ENCODE data around the gene NAA38.
A peak's percentile ranks its signal among the peaks of the same experiment; 100 is the strongest.

The NAA38 gene

DNA sequence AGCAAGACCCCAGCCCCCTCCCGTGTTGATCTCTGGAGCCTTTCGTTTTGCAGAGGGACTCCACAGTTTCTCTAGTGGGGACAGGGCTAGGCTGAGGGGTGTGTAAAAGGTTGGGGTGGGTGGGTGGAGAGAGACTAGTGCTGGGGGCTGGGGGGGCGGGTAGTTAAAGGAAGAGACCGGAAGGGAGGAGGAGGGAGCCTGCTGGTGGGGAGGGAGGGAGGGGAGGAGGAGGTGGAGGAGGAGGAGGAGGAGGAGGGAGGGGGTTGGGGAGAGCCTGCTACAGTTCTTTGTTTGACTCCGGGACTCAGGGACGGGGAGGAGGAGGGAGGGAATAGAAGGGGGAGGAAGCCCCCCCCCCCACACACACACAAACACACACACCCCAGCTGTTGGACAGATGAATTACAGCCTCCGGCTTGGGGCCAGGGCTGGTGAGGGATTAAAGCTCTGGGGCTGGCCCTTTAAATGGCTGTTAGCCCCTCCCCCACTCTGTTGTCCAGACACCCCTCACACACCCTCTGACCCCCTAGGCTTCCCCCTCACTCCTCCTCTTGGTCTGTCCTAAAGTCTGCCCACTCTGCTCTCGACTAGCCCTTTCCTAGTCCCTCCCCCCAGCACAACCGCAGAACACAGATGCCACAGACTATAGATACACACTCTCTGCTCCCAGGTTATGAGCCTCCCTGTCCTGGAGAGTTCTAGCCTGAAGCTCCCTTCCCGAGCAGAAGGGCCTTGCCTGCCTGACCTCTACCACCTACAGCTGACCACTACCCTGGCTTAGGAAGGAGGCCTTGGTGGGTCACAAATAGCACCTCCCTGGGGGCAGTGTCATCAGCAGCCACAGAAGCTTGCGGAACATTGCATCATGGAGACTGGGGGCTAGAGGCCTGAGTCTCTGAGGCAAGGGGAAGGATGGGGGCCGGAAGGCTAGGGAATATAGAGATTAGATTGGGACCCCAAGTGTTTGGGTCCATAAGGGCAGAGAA lies 19.0 kb downstream of the NAA38 start:
- H3K79me2 ChIP-seq (ENCODE audit: control insufficient read depth, insufficient read depth, low read length, unreplicated experiment) = peaks cover 17% of the 10 kb centered on the region
- H3K4me3 ChIP-seq (ENCODE audit: low read depth, low read length) = peak overlapping the region; percentile 83
- peak overlapping the region; percentile 94 for H3K27ac ChIP-seq (ENCODE audit: low read depth, low read length)
- no peaks in the 10 kb centered on the region for H3K27me3 ChIP-seq (ENCODE audit: insufficient read depth, low read length)
- peaks cover 26% of the 10 kb centered on the region for H3K4me1 ChIP-seq (ENCODE audit: control insufficient read depth, insufficient read depth, low read length, unreplicated experiment)
- no peaks in the 10 kb centered on the region; the same call in 1 of the 2 replicates for H3K36me3 ChIP-seq (ENCODE audit: insufficient read depth, low read length)
- H2AFZ ChIP-seq (ENCODE audit: low read length, unreplicated experiment) = no peak overlapping the region

DNA sequence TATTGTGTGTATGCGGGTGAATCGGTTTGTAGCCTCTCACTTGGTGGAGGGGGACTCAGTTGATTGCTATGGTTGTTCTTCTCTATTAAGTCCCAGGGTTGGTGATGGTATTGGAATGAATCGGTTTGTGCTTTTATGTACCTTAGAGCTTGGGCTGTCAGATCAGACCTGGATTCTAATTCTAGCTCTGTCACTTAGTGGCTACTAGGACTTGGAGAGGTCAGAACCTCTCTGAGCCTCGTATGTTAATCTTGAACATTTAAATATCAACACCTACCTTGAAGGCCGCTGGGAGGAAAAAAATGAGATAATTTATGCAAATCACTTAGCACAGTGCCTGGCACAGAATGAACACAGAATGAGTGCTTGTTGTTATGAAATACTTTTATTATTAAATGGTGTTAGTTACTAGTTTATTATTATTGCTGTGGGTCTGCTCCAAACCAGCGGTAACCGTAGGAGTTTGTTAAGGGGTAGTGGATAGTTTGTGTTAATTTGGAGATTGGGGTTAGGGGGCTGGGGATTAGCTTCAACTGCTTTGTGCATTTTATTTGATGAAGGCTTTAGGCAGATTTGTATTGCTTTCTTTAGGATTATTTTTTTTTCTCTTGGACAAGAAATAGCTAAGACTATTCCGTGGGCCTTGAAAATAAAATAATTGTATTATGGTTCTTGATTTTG lies 19.8 kb downstream of the NAA38 start:
- H3K4me1 ChIP-seq (ENCODE audit: control insufficient read depth, insufficient read depth, low read length, unreplicated experiment) = peaks cover 28% of the 10 kb centered on the region
- H2AFZ ChIP-seq (ENCODE audit: low read length, unreplicated experiment) = no peak overlapping the region
- peak overlapping the region; percentile 94 for H3K27ac ChIP-seq (ENCODE audit: low read depth, low read length)
- H3K79me2 ChIP-seq (ENCODE audit: control insufficient read depth, insufficient read depth, low read length, unreplicated experiment) = peaks cover 17% of the 10 kb centered on the region
- peak overlapping the region; percentile 83 for H3K4me3 ChIP-seq (ENCODE audit: low read depth, low read length)
- H3K27me3 ChIP-seq (ENCODE audit: insufficient read depth, low read length) = no peaks in the 10 kb centered on the region
- no peaks in the 10 kb centered on the region; the same call in 1 of the 2 replicates for H3K36me3 ChIP-seq (ENCODE audit: insufficient read depth, low read length)

DNA sequence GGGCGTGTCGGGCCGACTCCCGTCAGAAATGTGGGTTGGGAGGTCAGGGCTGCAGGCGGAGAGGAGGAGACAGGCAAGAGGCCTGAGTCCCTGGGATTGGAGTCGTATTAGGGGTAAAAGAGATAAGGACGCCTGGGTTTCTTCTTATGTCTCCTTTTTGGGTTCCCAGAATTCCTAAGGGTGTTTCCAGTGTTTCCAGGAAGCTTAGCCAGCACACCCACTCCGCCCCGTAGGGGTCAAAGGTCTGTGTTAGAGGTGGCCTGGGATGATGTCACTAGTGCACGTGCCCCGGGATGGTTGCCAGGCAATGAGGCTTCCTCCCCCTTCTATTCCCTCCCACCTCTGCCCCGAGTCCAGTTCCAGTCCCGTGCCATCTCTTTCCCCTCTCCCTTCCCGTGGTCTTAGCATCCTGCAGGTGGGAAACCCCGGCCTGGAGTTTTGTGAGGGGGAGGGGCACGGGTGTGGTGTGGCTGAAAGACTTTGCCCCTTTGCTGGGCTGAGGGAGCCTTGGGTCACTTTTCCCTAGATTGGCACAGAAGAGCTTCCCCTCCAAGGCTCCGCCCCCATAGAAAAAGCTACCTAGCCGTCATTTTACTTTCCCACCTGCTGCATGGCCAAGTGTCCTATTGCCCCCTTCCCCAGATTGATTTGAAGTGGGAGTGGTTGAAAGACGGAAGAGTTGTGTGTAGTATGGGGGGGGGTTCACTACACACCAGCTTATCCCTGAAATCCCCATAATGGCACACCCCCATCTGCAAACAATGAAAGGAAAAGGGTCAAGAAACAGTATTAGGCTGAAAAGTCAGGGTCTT lies 20.6 kb downstream of the NAA38 start:
- Histone ChIP-seq H3K4me1 (ENCODE audit: control insufficient read depth, insufficient read depth, low read length, unreplicated experiment) (peaks cover 28% of the 10 kb centered on the region), H3K4me3 (ENCODE audit: low read depth, low read length) (peak overlapping the region; percentile 83), H3K27ac (ENCODE audit: low read depth, low read length) (peak overlapping the region; percentile 94), H3K79me2 (ENCODE audit: control insufficient read depth, insufficient read depth, low read length, unreplicated experiment) (peaks cover 17% of the 10 kb centered on the region), H3K27me3 (ENCODE audit: insufficient read depth, low read length) (no peaks in the 10 kb centered on the region), H2AFZ (ENCODE audit: low read length, unreplicated experiment) (no peak overlapping the region), H3K36me3 (ENCODE audit: insufficient read depth, low read length) (no peaks in the 10 kb centered on the region; the same call in 1 of the 2 replicates)

DNA sequence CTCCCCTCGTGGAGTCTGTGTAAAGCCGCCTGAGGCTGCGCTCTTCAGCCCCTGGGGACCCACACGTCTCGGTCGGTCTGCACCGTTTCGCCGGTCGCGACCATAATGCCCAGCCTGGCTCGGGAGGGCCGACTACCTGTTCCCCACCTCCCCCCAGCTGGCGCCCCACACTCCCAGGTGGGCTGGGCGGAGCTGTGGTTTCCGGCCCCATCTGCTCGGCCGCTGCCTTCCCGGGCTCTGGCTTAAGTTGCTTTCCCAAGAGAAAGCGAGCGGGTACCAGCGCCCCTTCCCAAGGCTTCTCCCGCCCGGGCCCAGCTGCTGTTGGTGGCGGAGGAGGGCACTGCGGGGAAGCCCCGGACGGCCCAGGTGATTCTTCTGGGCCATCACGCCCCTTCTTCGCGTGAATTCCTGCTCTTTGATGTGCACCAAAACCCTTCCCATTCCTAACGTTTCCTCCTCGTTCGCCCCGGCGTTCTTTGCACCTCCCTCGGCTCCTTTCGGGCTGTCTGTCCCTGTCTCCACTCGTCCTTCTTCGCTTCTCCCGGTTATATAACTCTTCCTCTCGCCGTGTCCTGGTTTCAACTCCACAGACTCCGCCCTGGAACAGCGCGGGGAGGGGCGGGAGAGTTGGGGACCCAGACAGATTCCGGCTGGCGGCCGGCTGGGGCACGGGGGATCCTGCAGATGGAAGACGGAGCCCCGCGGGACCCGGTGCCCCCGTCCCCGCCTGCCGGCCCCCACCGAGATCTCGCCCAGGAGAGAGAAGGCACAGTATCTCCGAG lies 21.4 kb downstream of the NAA38 start:
- Histone ChIP-seq H3K79me2 (ENCODE audit: control insufficient read depth, insufficient read depth, low read length, unreplicated experiment) (peaks cover 16% of the 10 kb centered on the region), H3K4me1 (ENCODE audit: control insufficient read depth, insufficient read depth, low read length, unreplicated experiment) (peaks cover 23% of the 10 kb centered on the region), H3K27ac (ENCODE audit: low read depth, low read length) (peak overlapping the region; percentile 94), H3K4me3 (ENCODE audit: low read depth, low read length) (peak overlapping the region; percentile 83), H3K27me3 (ENCODE audit: insufficient read depth, low read length) (no peaks in the 10 kb centered on the region), H3K36me3 (ENCODE audit: insufficient read depth, low read length) (no peaks in the 10 kb centered on the region; the same call in 1 of the 2 replicates), H2AFZ (ENCODE audit: low read length, unreplicated experiment) (peak overlapping the region; percentile 39)

GRCh38 chr17:7834957-7835813 lies 22.2 kb downstream of the NAA38 start:
- H3K4me1 ChIP-seq (ENCODE audit: control insufficient read depth, insufficient read depth, low read length, unreplicated experiment) = peaks cover 21% of the 10 kb centered on the region
- H3K4me3 ChIP-seq (ENCODE audit: low read depth, low read length) = peak overlapping the region; percentile 83
- peak overlapping the region; percentile 94 for H3K27ac ChIP-seq (ENCODE audit: low read depth, low read length)
- no peaks in the 10 kb centered on the region for H3K27me3 ChIP-seq (ENCODE audit: insufficient read depth, low read length)
- H3K79me2 ChIP-seq (ENCODE audit: control insufficient read depth, insufficient read depth, low read length, unreplicated experiment) = peaks cover 11% of the 10 kb centered on the region
- no peak overlapping the region for H2AFZ ChIP-seq (ENCODE audit: low read length, unreplicated experiment)
- no peaks in the 10 kb centered on the region for H3K36me3 ChIP-seq (ENCODE audit: insufficient read depth, low read length)

- peak overlapping the region; percentile 96 for H2AFZ ChIP-seq (ENCODE audit: low read length, unreplicated experiment)
Observed at GRCh38 chr17:7834542-7834956, 22.8 kb downstream of the NAA38 start.

GRCh38 chr17:7833795-7834541 lies 23.4 kb downstream of the NAA38 start, which contains the start of gene KDM6B:
TSS of gene KDM6B (plus strand) at chr17:7834217. CDS start at chr17:7845555, 11,338 bp downstream.
- H3K27me3 ChIP-seq (ENCODE audit: insufficient read depth, low read length) = no peaks in the 10 kb centered on the region
- H2AFZ ChIP-seq (ENCODE audit: low read length, unreplicated experiment) = peak within 1 kb of the TSS; percentile 96
- H3K4me1 ChIP-seq (ENCODE audit: control insufficient read depth, insufficient read depth, low read length, unreplicated experiment) = peaks cover 18% of the 10 kb centered on the region
- no peaks in the 10 kb centered on the region for H3K36me3 ChIP-seq (ENCODE audit: insufficient read depth, low read length)
- peaks cover 8% of the 10 kb centered on the region for H3K79me2 ChIP-seq (ENCODE audit: control insufficient read depth, insufficient read depth, low read length, unreplicated experiment)
- H3K4me3 ChIP-seq (ENCODE audit: low read depth, low read length) = peak within 1 kb of the TSS; percentile 83
- peak within 1 kb of the TSS; percentile 94 for H3K27ac ChIP-seq (ENCODE audit: low read depth, low read length)

More at GRCh38 chr17:7834542-7834956, 22.8 kb downstream of the NAA38 start:
- Histone ChIP-seq H3K4me3 (ENCODE audit: low read depth, low read length) (peak overlapping the region; percentile 83), H3K27me3 (ENCODE audit: insufficient read depth, low read length) (no peaks in the 10 kb centered on the region), H3K79me2 (ENCODE audit: control insufficient read depth, insufficient read depth, low read length, unreplicated experiment) (peaks cover 11% of the 10 kb centered on the region), H3K4me1 (ENCODE audit: control insufficient read depth, insufficient read depth, low read length, unreplicated experiment) (peaks cover 21% of the 10 kb centered on the region), H3K36me3 (ENCODE audit: insufficient read depth, low read length) (no peaks in the 10 kb centered on the region), H3K27ac (ENCODE audit: low read depth, low read length) (peak overlapping the region; percentile 94)

GRCh38 chr17:7833011-7833794 lies 24.2 kb downstream of the NAA38 start:
- peaks cover 8% of the 10 kb centered on the region for H3K79me2 ChIP-seq (ENCODE audit: control insufficient read depth, insufficient read depth, low read length, unreplicated experiment)
- no peak overlapping the region for H3K27ac ChIP-seq (ENCODE audit: low read depth, low read length)
- H3K27me3 ChIP-seq (ENCODE audit: insufficient read depth, low read length) = no peaks in the 10 kb centered on the region
- no peaks in the 10 kb centered on the region for H3K36me3 ChIP-seq (ENCODE audit: insufficient read depth, low read length)
- H3K4me3 ChIP-seq (ENCODE audit: low read depth, low read length) = peak overlapping the region; percentile 83
- no peak overlapping the region for H2AFZ ChIP-seq (ENCODE audit: low read length, unreplicated experiment)
- peaks cover 12% of the 10 kb centered on the region for H3K4me1 ChIP-seq (ENCODE audit: control insufficient read depth, insufficient read depth, low read length, unreplicated experiment)

Data from ACC112 (cell line).